ENCODE results near the gene PSEN1. TPM values are rescaled to one million over a fixed set of nuclear protein-coding genes. Genes with fewer than 3 reads are reported as not detected.
A peak's percentile ranks its signal among the peaks of the same experiment; 100 is the strongest.

The PSEN1 gene
- total and polyA plus RNA-seq, 2 donors (not counting 3 experiments of a cell fraction or from before 2014, with no cell fraction given), result 16.5 to 36.8 TPM

- ChIA-PET CTCF (interaction anchor here (1.0 to 1.8 kb wide), 5 partner anchors 10 to 66 kb away, joined by 3 to 8 read pairs (median 6); no protein-coding TSS in a partner anchor), POLR2A (no interaction called here)
- BruUV-seq (replicated peaks), result no TSS peak
- peak overlapping the region; percentile 44 for H2AFZ ChIP-seq (ENCODE audit: low read depth, low read length)
- H3K4me3 ChIP-seq (replicated peaks in 1 of 3; ENCODE audit: insufficient read depth in 1 of 3, low read depth in 1 of 3, low read length in 3 of 3), result peak overlapping the region in 2 of 3 experiments; percentile 34 to 44
- no peaks in the 10 kb centered on the region for H4K20me1 ChIP-seq (replicated peaks; ENCODE audit: control insufficient read depth, extremely low read depth, insufficient read depth, low read length)
- no peak overlapping the region for H3K9ac ChIP-seq (replicated peaks; ENCODE audit: extremely low read depth, insufficient read depth, low read length)
- peak; percentile 54 for TF ChIP-seq FOS (IDR thresholded peaks at IDR 0.05; ENCODE audit: borderline replicate concordance, insufficient read depth, low read length)
- TF ChIP-seq, protein P1, sequence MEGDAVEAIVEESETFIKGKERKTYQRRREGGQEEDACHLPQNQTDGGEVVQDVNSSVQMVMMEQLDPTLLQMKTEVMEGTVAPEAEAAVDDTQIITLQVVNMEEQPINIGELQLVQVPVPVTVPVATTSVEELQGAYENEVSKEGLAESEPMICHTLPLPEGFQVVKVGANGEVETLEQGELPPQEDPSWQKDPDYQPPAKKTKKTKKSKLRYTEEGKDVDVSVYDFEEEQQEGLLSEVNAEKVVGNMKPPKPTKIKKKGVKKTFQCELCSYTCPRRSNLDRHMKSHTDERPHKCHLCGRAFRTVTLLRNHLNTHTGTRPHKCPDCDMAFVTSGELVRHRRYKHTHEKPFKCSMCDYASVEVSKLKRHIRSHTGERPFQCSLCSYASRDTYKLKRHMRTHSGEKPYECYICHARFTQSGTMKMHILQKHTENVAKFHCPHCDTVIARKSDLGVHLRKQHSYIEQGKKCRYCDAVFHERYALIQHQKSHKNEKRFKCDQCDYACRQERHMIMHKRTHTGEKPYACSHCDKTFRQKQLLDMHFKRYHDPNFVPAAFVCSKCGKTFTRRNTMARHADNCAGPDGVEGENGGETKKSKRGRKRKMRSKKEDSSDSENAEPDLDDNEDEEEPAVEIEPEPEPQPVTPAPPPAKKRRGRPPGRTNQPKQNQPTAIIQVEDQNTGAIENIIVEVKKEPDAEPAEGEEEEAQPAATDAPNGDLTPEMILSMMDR (IDR thresholded peaks at IDR 0.05; ENCODE audit: extremely low read depth in 1 of 2, insufficient read depth in 1 of 2, low read depth in 1 of 2, low read length in 2 of 2), result no peak
- TF ChIP-seq POLR2AphosphoS5 (IDR thresholded peaks at IDR 0.05; ENCODE audit: insufficient read depth, low read depth, low read length), result no peak
- TF ChIP-seq GATA2 (IDR thresholded peaks at IDR 0.05; ENCODE audit: insufficient read depth, insufficient read length, low read depth, low read length), result no peak
- TF ChIP-seq, protein P2, sequence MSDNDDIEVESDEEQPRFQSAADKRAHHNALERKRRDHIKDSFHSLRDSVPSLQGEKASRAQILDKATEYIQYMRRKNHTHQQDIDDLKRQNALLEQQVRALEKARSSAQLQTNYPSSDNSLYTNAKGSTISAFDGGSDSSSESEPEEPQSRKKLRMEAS (IDR thresholded peaks at IDR 0.05; ENCODE audit: insufficient read depth, insufficient read length), result no peak
- TF ChIP-seq POLR2A (IDR thresholded peaks at IDR 0.05; ENCODE audit: low read depth, low read length), result no peak
- TF ChIP-seq JUN (IDR thresholded peaks at IDR 0.05; ENCODE audit: borderline replicate concordance, insufficient read depth, insufficient read length, low read depth), result peak; percentile 52
- no peak for TF ChIP-seq EZH2 (IDR thresholded peaks at IDR 0.05; ENCODE audit: borderline replicate concordance, low read depth, low read length, severe bottlenecking)
- TF ChIP-seq MYC (IDR thresholded peaks at IDR 0.05; ENCODE audit: low read depth, low read length), result no peak
- peak; percentile 63 for DNase-seq (ENCODE audit: low read depth, low spot score)
- peaks cover 21% of the 10 kb centered on the region for H3K4me1 ChIP-seq (ENCODE audit: control insufficient read depth, extremely low read depth, insufficient read depth, low read length)
- no peaks in the 10 kb centered on the region for H3K36me3 ChIP-seq (ENCODE audit: control insufficient read depth in 2 of 2, extremely low read depth in 1 of 2, insufficient read depth in 2 of 2, low read length in 2 of 2)
- no peaks in the 10 kb centered on the region for H3K9me1 ChIP-seq (replicated peaks; ENCODE audit: control insufficient read depth, extremely low read depth, insufficient read depth, low read length)
- H3K27me3 ChIP-seq (ENCODE audit: control insufficient read depth in 2 of 2, insufficient read depth in 2 of 2, low read length in 2 of 2), result peaks cover 5 to 6% of the 10 kb centered on the region in 2 experiments
- intact Hi-C loops (cut with micrococcal nuclease) (no loop called here), dilution Hi-C loops (cut with MboI; ENCODE audit: extremely low pct_ligation_motif_present, low sequenced_read_pairs) (no loop called here)
- H3K9me3 ChIP-seq (replicated peaks; ENCODE audit: control insufficient read depth, insufficient read depth, low read length), result no peaks in the 10 kb centered on the region
- FAIRE-seq, result peak; percentile 86
- H3K4me2 ChIP-seq (ENCODE audit: insufficient read depth, low read length), result peak overlapping the region; percentile 43
- no peaks in the 10 kb centered on the region for H3K79me2 ChIP-seq (ENCODE audit: control insufficient read depth, insufficient read depth, low read length)
- no peak overlapping the region for H3K27ac ChIP-seq (ENCODE audit: insufficient read depth, low read depth, low read length)
Measured at GRCh38 chr14:73238424-73238852, 102.1 kb downstream of the PSEN1 start.

Data from endothelial cell of umbilical vein (primary cell).